Placental pericyte (primary cell): ENCODE data around the gene GRIA1. TPM values are rescaled to one million over a fixed set of nuclear protein-coding genes. Genes with fewer than 3 reads are reported as not detected.

Experiments
- small RNA-seq: library from RNA; depleted of rRNA; stranded (forward); fragments of <200 nt; gene quantifications from one replicate; pipeline ENCODE3, GENCODE V24; 2012; ENCODE audit warnings: low replicate concordance
- total RNA-seq: library from RNA; depleted of rRNA; stranded (reverse); fragments of >200 nt; gene quantifications from 2 replicates; pipeline ENCODE4 v1.2.3, GENCODE V29; 2012

Gene GRIA1
- 0.22 and 2.7 TPM in 2 replicates for total RNA-seq

GRCh38 chr5:153490118-153491037, at the start of gene GRIA1:
GRIA1 (plus strand) TSS chr5:153490670.

Small RNA genes lying within 50 kb of the gene (small RNA-seq; reads per million reads assigned to genes)
- not detected for gene RN7SL177P
